ENCODE measurements around the gene ERMAP.

Gene ERMAP

GRCh38 chr1:42784547-42784945 is 32.4 kb upstream of the ERMAP start:
- Histone ChIP-seq H3K4me1 (ENCODE audit: insufficient read depth, low read length) (no peaks in the 10 kb centered on the region), H3K27me3 (ENCODE audit: insufficient read depth, low read length) (no peaks in the 10 kb centered on the region), H3K9me3 (ENCODE audit: insufficient read depth, low read depth, low read length) (no peaks in the 10 kb centered on the region), H3K9ac (ENCODE audit: low read depth, low read length) (no peak overlapping the region), H3K4me3 (ENCODE audit: low read length) (no peak overlapping the region), H3K36me3 (ENCODE audit: insufficient read depth, low read depth, low read length) (peaks cover 31% of the 10 kb centered on the region), H3K27ac (ENCODE audit: low read length) (no peak overlapping the region)

DNA sequence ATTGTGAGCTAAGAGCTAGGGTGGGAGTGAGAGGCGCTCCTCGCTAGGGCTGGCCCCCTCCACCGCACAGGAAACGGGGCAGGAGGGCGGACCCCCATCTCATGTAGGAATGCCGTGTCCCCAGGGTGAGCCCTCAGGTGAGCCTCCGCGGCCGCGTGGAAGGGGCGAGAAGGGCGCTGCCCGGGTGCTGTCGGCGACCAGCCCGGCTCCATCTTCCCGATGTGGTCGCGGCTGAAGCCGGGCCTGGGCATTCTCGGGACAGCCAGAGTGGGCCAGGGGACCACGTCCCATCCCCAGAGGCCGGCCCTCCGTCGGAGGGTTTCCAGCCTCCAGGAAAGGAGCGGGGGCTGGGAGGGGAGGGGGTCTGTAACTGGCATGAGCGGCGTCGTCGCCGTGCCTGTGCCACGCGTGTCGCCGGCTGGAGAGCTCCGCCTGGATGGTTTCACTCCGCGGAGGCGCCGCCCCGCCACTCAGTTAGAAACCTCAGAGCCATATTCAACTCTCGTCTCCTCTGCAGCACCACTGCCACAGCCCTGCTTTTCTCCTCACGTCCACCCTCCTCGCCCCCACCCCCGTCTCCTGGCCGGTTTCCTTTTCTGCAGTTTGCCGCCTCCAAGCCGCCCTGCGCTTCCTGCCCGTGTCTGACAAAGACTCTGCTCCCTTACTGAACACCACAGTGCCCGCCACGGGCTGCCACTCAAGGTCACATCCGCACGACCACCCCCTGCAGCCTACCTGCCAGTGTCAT is 31.8 kb upstream of the ERMAP start, which contains the start of gene TMEM269:
Gene TMEM269 (plus strand): TSS at position 46 of the 748 bp plus-strand sequence. CDS start 4,903 bp downstream, outside the sequence.
- no peak within 1 kb of the TSS for H3K4me3 ChIP-seq (ENCODE audit: low read length)
- no peaks in the 10 kb centered on the region for H3K27me3 ChIP-seq (ENCODE audit: insufficient read depth, low read length)
- no peaks in the 10 kb centered on the region for H3K4me1 ChIP-seq (ENCODE audit: insufficient read depth, low read length)
- H3K36me3 ChIP-seq (ENCODE audit: insufficient read depth, low read depth, low read length), result peaks cover 26% of the 10 kb centered on the region
- H3K27ac ChIP-seq (ENCODE audit: low read length), result no peak within 1 kb of the TSS
- H3K9me3 ChIP-seq (ENCODE audit: insufficient read depth, low read depth, low read length), result no peaks in the 10 kb centered on the region
- H3K9ac ChIP-seq (ENCODE audit: low read depth, low read length), result no peak within 1 kb of the TSS

- no peaks in the 10 kb centered on the region for H3K4me1 ChIP-seq (ENCODE audit: insufficient read depth, low read length)
- peaks cover 17% of the 10 kb centered on the region for H3K36me3 ChIP-seq (ENCODE audit: insufficient read depth, low read depth, low read length)
- no peak overlapping the region for H3K27ac ChIP-seq (ENCODE audit: low read length)
- H3K27me3 ChIP-seq (ENCODE audit: insufficient read depth, low read length), result no peaks in the 10 kb centered on the region
- H3K9ac ChIP-seq (ENCODE audit: low read depth, low read length), result no peak overlapping the region
- no peak overlapping the region for H3K4me3 ChIP-seq (ENCODE audit: low read length)
- H3K9me3 ChIP-seq (ENCODE audit: insufficient read depth, low read depth, low read length), result no peaks in the 10 kb centered on the region
These were observed 30.8 kb upstream of the ERMAP start for GRCh38 chr1:42786097-42786496.

- Histone ChIP-seq H3K27ac (ENCODE audit: low read length) (no peak overlapping the region), H3K9me3 (ENCODE audit: insufficient read depth, low read depth, low read length) (no peaks in the 10 kb centered on the region), H3K36me3 (ENCODE audit: insufficient read depth, low read depth, low read length) (peaks cover 8% of the 10 kb centered on the region; the same call in 1 of the 2 replicates), H3K27me3 (ENCODE audit: insufficient read depth, low read length) (no peaks in the 10 kb centered on the region), H3K4me1 (ENCODE audit: insufficient read depth, low read length) (no peaks in the 10 kb centered on the region), H3K9ac (ENCODE audit: low read depth, low read length) (no peak overlapping the region), H3K4me3 (ENCODE audit: low read length) (no peak overlapping the region)
These were observed 28.9 kb upstream of the ERMAP start for GRCh38 chr1:42788021-42788420.

DNA sequence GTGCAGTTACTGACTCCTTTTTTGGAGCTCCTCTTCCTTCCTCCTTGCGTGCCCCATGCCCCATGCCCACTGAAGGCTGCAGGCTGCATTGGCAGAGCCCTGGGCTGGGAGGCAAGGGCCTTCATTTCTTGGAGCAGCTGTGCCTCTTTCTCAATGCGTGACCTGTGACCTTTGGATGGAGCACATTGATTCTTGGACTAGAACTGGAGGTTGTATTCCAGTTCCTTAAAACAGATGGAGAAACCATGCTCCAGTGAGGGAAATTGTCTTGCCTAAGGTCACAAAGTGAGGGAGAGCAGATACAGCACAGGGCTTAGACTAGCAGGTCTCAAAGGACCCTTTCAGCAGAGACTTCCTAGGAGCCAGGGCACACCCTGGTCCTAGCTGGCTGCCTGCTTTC is 23.1 kb upstream of the ERMAP start:
- Histone ChIP-seq H3K9me3 (ENCODE audit: insufficient read depth, low read depth, low read length) (no peaks in the 10 kb centered on the region), H3K4me3 (ENCODE audit: low read length) (no peak overlapping the region), H3K9ac (ENCODE audit: low read depth, low read length) (no peak overlapping the region), H3K4me1 (ENCODE audit: insufficient read depth, low read length) (no peaks in the 10 kb centered on the region), H3K36me3 (ENCODE audit: insufficient read depth, low read depth, low read length) (no peaks in the 10 kb centered on the region), H3K27ac (ENCODE audit: low read length) (no peak overlapping the region), H3K27me3 (ENCODE audit: insufficient read depth, low read length) (no peaks in the 10 kb centered on the region)

GRCh38 chr1:42797414-42797813 is 19.5 kb upstream of the ERMAP start:
- no peaks in the 10 kb centered on the region for H3K4me1 ChIP-seq (ENCODE audit: insufficient read depth, low read length)
- H3K27ac ChIP-seq (ENCODE audit: low read length), result no peak overlapping the region
- no peaks in the 10 kb centered on the region for H3K27me3 ChIP-seq (ENCODE audit: insufficient read depth, low read length)
- no peak overlapping the region for H3K4me3 ChIP-seq (ENCODE audit: low read length)
- H3K36me3 ChIP-seq (ENCODE audit: insufficient read depth, low read depth, low read length), result no peaks in the 10 kb centered on the region
- H3K9me3 ChIP-seq (ENCODE audit: insufficient read depth, low read depth, low read length), result no peaks in the 10 kb centered on the region
- no peak overlapping the region for H3K9ac ChIP-seq (ENCODE audit: low read depth, low read length)

GRCh38 chr1:42797979-42798378 is 18.9 kb upstream of the ERMAP start:
- Histone ChIP-seq H3K9me3 (ENCODE audit: insufficient read depth, low read depth, low read length) (no peaks in the 10 kb centered on the region), H3K36me3 (ENCODE audit: insufficient read depth, low read depth, low read length) (no peaks in the 10 kb centered on the region), H3K9ac (ENCODE audit: low read depth, low read length) (no peak overlapping the region), H3K27me3 (ENCODE audit: insufficient read depth, low read length) (no peaks in the 10 kb centered on the region), H3K4me1 (ENCODE audit: insufficient read depth, low read length) (no peaks in the 10 kb centered on the region), H3K4me3 (ENCODE audit: low read length) (no peak overlapping the region), H3K27ac (ENCODE audit: low read length) (no peak overlapping the region)

DNA sequence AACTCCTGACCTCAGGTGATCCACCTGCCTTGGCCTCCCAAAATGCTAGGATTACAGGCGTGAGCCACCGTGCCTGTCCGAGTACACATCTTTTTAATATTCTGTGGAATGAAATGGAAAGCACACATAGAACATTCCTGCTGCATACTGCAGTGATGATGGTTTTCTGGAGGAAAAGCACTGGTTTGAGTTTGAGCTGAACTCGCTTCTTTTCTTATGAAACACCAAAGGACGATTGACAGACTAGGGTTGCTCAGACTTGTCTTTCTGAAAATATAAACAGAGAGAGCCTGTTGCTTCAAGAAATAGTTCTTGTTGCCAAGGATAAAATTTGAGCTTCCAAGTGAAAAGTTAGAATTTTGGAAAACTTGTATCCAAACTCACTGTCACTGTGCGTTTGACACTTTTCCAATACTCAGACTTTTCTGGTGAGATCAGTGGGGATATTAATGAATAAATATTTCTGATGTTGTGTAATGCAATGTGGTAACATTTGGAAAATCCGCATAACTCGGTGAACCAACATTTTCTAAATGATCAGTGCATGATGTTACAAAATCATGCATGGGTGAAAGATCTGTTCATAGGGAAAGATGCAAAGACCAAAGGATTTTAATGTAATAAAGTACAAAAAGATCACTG is 15.0 kb upstream of the ERMAP start:
- Histone ChIP-seq H3K36me3 (ENCODE audit: insufficient read depth, low read depth, low read length) (peaks cover 17% of the 10 kb centered on the region; the same call in 1 of the 2 replicates), H3K27ac (ENCODE audit: low read length) (no peak overlapping the region), H3K27me3 (ENCODE audit: insufficient read depth, low read length) (no peaks in the 10 kb centered on the region), H3K4me3 (ENCODE audit: low read length) (no peak overlapping the region), H3K4me1 (ENCODE audit: insufficient read depth, low read length) (no peaks in the 10 kb centered on the region), H3K9me3 (ENCODE audit: insufficient read depth, low read depth, low read length) (peaks cover 6% of the 10 kb centered on the region; the same call in 1 of the 2 replicates), H3K9ac (ENCODE audit: low read depth, low read length) (no peak overlapping the region)

DNA sequence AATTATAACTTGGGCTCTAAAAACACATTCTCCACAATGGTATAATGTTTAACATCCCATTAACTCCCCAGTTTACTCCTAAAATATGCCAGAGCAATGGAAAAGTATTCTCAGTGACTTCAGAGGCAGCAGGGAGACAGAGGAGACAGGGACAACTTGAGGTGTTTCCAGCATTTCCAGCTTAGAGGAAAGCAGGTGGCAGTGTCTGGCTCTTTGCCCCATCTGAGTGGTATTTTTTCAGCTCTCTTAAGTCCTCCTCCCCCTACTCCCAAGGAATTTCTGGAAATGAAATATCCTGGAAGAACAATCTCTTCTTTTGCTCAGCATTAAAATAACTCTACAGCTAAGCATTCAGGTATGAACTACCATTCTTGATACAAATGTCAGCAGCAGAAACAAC is 10.8 kb upstream of the ERMAP start:
- Histone ChIP-seq H3K36me3 (ENCODE audit: insufficient read depth, low read depth, low read length) (peaks cover 24% of the 10 kb centered on the region; the same call in 1 of the 2 replicates), H3K9me3 (ENCODE audit: insufficient read depth, low read depth, low read length) (peaks cover 6% of the 10 kb centered on the region; the same call in 1 of the 2 replicates), H3K4me3 (ENCODE audit: low read length) (no peak overlapping the region), H3K9ac (ENCODE audit: low read depth, low read length) (no peak overlapping the region), H3K27me3 (ENCODE audit: insufficient read depth, low read length) (no peaks in the 10 kb centered on the region), H3K27ac (ENCODE audit: low read length) (no peak overlapping the region), H3K4me1 (ENCODE audit: insufficient read depth, low read length) (no peaks in the 10 kb centered on the region)

DNA sequence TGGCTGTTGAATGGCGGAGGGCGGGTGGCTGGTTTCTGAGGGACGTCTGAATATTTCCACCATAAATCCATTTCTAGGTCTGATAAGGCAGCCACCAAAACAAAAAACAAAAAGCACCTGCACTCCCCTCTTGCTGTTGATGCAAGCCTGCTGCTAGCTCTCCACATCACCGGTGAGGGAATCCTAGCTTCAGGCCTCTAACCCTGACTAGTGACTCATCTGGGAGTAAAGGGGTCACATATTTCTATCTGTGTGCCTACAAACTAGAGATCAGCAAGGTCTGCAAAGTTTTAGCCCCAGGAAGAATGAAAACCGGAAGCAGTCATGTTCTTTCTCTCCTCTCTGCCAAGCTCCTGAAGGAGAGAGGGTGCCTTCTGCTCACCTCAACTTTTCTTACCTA is 10.3 kb upstream of the ERMAP start:
- Histone ChIP-seq H3K27me3 (ENCODE audit: insufficient read depth, low read length) (no peaks in the 10 kb centered on the region), H3K9me3 (ENCODE audit: insufficient read depth, low read depth, low read length) (peaks cover 6% of the 10 kb centered on the region; the same call in 1 of the 2 replicates), H3K9ac (ENCODE audit: low read depth, low read length) (no peak overlapping the region), H3K4me3 (ENCODE audit: low read length) (no peak overlapping the region), H3K36me3 (ENCODE audit: insufficient read depth, low read depth, low read length) (peaks cover 24% of the 10 kb centered on the region; the same call in 1 of the 2 replicates), H3K4me1 (ENCODE audit: insufficient read depth, low read length) (no peaks in the 10 kb centered on the region), H3K27ac (ENCODE audit: low read length) (no peak overlapping the region)

- peaks cover 6% of the 10 kb centered on the region; the same call in 1 of the 2 replicates for H3K9me3 ChIP-seq (ENCODE audit: insufficient read depth, low read depth, low read length)
- no peaks in the 10 kb centered on the region for H3K4me1 ChIP-seq (ENCODE audit: insufficient read depth, low read length)
- H3K4me3 ChIP-seq (ENCODE audit: low read length), result no peak overlapping the region
- peaks cover 24% of the 10 kb centered on the region; the same call in 1 of the 2 replicates for H3K36me3 ChIP-seq (ENCODE audit: insufficient read depth, low read depth, low read length)
- H3K9ac ChIP-seq (ENCODE audit: low read depth, low read length), result no peak overlapping the region
- H3K27me3 ChIP-seq (ENCODE audit: insufficient read depth, low read length), result no peaks in the 10 kb centered on the region
- no peak overlapping the region for H3K27ac ChIP-seq (ENCODE audit: low read length)
These were observed 9.8 kb upstream of the ERMAP start for GRCh38 chr1:42807056-42807668.
